Adrenal gland (tissue), 12 donors: ENCODE data around the gene KCNC1. TPM values are rescaled to one million over a fixed set of nuclear protein-coding genes. Genes with fewer than 3 reads are reported as not detected.

Source experiments
- DNase-seq, 7 donors: peaks; one replicate each; pipeline ENCODE4 v3.0.0-alpha.2; 2019 to 2020
- H3K27ac ChIP-seq, 5 donors: fragments of 200-600 bp; sonication (generic) in 4 of 5; 1 replicate in 3 of 5; 2 replicates in 2 of 5; pipeline versions ENCODE4 v1.5.1 to v1.8.0; 2016 to 2020; ENCODE audit warnings: mild to moderate bottlenecking in 1 of 5
- H3K27me3 ChIP-seq: fragments of 200-600 bp; 2 replicates; pipeline ENCODE4 v1.8.0; 2021
- H3K36me3 ChIP-seq, 2 donors: fragments of 200-600 bp; replicated peaks in 1 of 2; 1 replicate in 1 of 2; 2 replicates in 1 of 2; pipeline versions ENCODE4 v1.5.1 to v1.8.0; 2018 to 2022
- H3K4me1 ChIP-seq, 2 donors: fragments of 200-600 bp; replicated peaks in 1 of 2; 1 replicate in 1 of 2; 2 replicates in 1 of 2; pipeline versions ENCODE4 v1.5.1 to v1.8.0; 2018 to 2021
- H3K4me3 ChIP-seq, 4 donors: fragments of 200-600 bp; sonication (generic) in 3 of 4; one replicate each; pipeline ENCODE4 v1.5.1; 2016 to 2018
- H3K9me3 ChIP-seq, 3 donors: fragments of 200-600 bp; sonication (generic) in 1 of 3; replicated peaks in 1 of 3; 1 replicate in 2 of 3; 2 replicates in 1 of 3; pipeline versions ENCODE4 v1.5.1 to v1.8.0; 2016 to 2021
- POLR2A ChIP-seq, 2 donors: fragments of 450-650 bp; IDR thresholded peaks; one replicate each; pipeline ENCODE4 v1.6.1; 2017; ENCODE audit warnings: antibody characterized with exemption in 2 of 2, mild to moderate bottlenecking in 2 of 2, moderate library complexity in 1 of 2
- WGBS, 4 donors: extraction: QIAGEN DNeasy Blood & Tissue Kit in 2 of 4; methylation state at CpG; one replicate each; pipeline versions ENCODE4 v1.1.5 to v1.1.7; 2013 to 2017; 5-methylcytosine and 5-hydroxymethylcytosine counted together
- intact Hi-C, 2 donors: fragments of 100-400 bp; cut with DNase I; formaldehyde crosslinking; loops; one replicate each; pipeline versions ENCODE4 v1.14.1 to v1.15.0; 2022 to 2023
- polyA plus RNA-seq, 3 donors: library from polyadenylated mRNA; stranded (reverse); fragments of 200-250 nt in 2 of 3; fragments of 350-450 nt in 1 of 3; fragmentation: Illumina TruSeq in 1 of 3; extraction: RNeasy Lipid Tissue Mini Kit (QIAGEN cat#74804) in 1 of 3; gene quantifications; one replicate each; pipeline ENCODE4 v1.2.3, GENCODE V29; 2013 to 2014
- total RNA-seq, 9 donors: library from RNA; depleted of rRNA in 4 of 9; stranded (reverse); fragments of >200 nt in 4 of 9; fragments of 120-200 nt in 1 of 9; fragmentation: NEBNext Ultra II Directional in 1 of 9; extraction: Animal tissue kit (Norgen Biotek cat#: 25700) in 1 of 9; gene quantifications; one replicate each; pipeline versions ENCODE4 v1.1.0 to v1.2.4, GENCODE V29; 2013 to 2023
- TF ChIP-seq, protein P1 (sequence below), 6 experiments: fragments of 450-650 bp in 4 of 6; fragments of 200-600 bp in 2 of 6; sonication (generic) in 1 of 6; IDR thresholded peaks; 1 replicate in 5 of 6; 2 replicates in 1 of 6; pipeline versions ENCODE4 v1.5.1 to v1.8.0; 2016 to 2021; ENCODE audit warnings: antibody characterized with exemption in 6 of 6, mild to moderate bottlenecking in 2 of 6, moderate library complexity in 1 of 6
- donor health status: healthy with polysubstance abuse.
- donor health status: Bipolar disorder and iron deficiency.
- donor health status: DM: yes; HTN: yes; CAD: no.
- donor health status: DM: no; HTN: no; CAD: no.
- donor health status: DM: no; HTN: no; CAD: no.
- donor health status: DM: yes; HTN: yes; CAD: no.

Gene KCNC1
- total and polyA plus RNA-seq, 12 donors: 0.06 to 1.3 (median 0.55) TPM; not detected in 3

DNA sequence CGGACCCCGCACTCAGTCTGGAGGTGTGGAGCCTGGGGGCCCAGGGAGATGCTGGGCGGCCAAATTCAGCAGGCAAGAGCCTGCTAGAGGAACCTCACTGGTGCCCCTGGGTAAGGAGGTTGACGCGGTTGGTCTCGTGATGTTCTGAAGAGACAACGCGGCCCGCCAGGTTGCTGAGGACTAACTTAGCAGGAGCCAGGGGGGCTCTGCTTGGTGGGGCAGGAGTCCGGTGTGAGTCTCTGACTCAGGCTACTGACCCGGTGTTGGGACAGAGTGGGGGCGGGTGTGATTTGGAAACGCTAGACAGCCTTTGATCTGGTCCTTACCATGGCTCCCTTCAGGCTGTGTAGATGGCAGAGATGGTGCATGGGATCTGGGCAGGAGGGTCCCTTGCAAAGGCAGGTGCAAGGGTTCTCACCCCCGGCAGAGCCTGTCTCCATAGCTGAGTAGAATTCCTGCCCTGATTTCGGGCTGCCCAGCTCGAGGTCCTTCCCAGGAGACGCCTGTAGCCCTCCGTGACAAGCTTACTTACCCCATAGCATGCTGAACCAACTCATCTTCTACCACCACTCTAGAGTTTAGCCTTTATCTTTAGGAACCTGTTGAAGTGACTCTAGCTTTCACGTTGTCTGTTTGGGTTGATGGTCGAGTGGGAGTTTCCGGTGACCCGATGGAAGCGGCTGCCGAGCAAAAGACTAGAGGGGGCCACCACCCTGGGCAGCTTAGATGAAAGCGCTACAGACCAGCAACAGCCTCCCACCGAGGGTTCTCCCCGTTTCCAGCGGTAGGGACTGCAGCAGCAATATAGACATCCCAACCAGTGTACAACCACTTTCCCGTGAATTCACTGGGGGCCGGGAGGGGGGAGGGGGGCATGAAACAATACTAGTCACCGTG lies 38.4 kb downstream of the KCNC1 start:
- Histone ChIP-seq H3K27ac (no peak overlapping the region), H3K9me3 (no peaks in the 10 kb centered on the region), H3K4me1 (no peaks in the 10 kb centered on the region), H3K4me3 (no peak overlapping the region), H3K36me3 (no peaks in the 10 kb centered on the region), H3K27me3 (no peaks in the 10 kb centered on the region)
- 88 to 95% (median 94%) methylated on average over 19 to 31 of the region's 31 CpGs for WGBS, 4 donors
- TF ChIP-seq POLR2A (IDR thresholded peaks at IDR 0.05): no peak
- TF ChIP-seq, protein P1, sequence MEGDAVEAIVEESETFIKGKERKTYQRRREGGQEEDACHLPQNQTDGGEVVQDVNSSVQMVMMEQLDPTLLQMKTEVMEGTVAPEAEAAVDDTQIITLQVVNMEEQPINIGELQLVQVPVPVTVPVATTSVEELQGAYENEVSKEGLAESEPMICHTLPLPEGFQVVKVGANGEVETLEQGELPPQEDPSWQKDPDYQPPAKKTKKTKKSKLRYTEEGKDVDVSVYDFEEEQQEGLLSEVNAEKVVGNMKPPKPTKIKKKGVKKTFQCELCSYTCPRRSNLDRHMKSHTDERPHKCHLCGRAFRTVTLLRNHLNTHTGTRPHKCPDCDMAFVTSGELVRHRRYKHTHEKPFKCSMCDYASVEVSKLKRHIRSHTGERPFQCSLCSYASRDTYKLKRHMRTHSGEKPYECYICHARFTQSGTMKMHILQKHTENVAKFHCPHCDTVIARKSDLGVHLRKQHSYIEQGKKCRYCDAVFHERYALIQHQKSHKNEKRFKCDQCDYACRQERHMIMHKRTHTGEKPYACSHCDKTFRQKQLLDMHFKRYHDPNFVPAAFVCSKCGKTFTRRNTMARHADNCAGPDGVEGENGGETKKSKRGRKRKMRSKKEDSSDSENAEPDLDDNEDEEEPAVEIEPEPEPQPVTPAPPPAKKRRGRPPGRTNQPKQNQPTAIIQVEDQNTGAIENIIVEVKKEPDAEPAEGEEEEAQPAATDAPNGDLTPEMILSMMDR (IDR thresholded peaks at IDR 0.05): no peak
- no peak for DNase-seq
- intact Hi-C loops: no loop called here

DNA sequence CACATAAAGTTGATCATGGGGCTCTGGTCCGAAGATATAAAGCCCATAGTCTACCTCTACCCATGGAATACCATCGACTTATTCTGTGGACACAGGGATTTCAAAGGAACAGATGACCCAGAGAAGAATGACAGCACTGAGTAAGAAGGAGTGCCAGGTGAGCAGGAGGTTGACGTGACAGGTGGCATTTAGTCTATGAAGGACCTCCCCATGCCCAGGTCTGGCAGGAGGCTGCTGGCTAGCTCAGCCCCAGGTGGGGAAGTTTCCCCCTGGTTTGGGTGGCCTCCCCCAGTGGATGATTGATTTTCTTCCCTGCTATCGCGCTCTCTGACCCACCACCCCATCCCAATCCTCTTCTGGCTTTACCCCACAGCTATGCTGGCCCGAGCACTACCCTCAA lies 39.1 kb downstream of the KCNC1 start:
- TF ChIP-seq POLR2A (IDR thresholded peaks at IDR 0.05): no peak
- TF ChIP-seq, protein P1 (IDR thresholded peaks at IDR 0.05): no peak
- 93 to 98% (median 97%) methylated on average over 6 of the region's 6 CpGs for WGBS, 4 donors
- Histone ChIP-seq H3K4me1 (no peaks in the 10 kb centered on the region), H3K27me3 (no peaks in the 10 kb centered on the region), H3K36me3 (no peaks in the 10 kb centered on the region), H3K9me3 (no peaks in the 10 kb centered on the region), H3K4me3 (no peak overlapping the region), H3K27ac (no peak overlapping the region)
- DNase-seq: no peak
- intact Hi-C loops: no loop called here

DNA sequence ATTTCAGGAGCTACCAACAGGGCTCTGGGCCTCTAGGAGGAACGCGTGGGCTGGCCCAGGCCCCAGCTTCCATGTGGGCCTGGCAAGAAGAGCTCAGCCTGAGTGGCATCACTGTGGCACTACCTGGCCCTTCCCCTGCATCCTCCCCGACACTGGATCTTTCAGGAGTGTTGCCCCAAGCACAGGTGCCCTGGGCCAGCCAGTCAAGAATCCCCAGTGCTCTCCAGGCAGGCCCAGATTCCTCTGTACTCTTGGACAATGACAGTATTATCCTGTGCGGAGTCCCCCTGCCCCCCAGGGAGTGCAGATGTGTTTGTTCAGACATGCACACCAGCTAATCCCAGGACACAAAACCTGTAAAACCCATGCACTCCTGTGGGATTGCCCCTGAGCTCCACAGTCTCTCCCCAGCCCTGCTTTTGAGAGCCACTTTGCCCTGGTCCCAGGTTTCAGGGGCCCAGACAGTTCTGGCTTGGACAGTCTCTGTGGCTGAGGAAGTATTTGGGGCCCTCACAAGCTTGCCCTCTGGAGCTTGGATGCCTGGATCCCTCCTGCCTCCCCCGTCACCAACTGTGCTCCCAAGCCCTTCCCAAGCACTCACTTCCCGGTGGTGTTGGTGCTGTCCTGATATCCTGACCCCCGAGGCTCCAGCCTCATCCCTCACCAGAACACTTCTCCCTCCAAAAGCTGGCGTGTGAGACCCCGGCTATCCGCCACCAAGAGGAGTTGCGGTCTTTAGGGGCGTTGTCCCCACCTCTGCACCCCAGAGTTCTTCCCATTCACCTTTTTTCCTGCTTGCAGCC lies 39.9 kb downstream of the KCNC1 start:
- H3K27ac ChIP-seq: no peak overlapping the region
- no peaks in the 10 kb centered on the region for H3K36me3 ChIP-seq
- intact Hi-C loops: no loop called here
- no peaks in the 10 kb centered on the region for H3K4me1 ChIP-seq
- no peak for TF ChIP-seq POLR2A (IDR thresholded peaks at IDR 0.05)
- TF ChIP-seq, protein P1 (IDR thresholded peaks at IDR 0.05): no peak
- WGBS, 4 donors: 84 to 93% (median 90%) methylated on average over 7 to 12 of the region's 12 CpGs
- no peak overlapping the region for H3K4me3 ChIP-seq
- no peaks in the 10 kb centered on the region for H3K27me3 ChIP-seq
- no peaks in the 10 kb centered on the region for H3K9me3 ChIP-seq
- DNase-seq: no peak

DNA sequence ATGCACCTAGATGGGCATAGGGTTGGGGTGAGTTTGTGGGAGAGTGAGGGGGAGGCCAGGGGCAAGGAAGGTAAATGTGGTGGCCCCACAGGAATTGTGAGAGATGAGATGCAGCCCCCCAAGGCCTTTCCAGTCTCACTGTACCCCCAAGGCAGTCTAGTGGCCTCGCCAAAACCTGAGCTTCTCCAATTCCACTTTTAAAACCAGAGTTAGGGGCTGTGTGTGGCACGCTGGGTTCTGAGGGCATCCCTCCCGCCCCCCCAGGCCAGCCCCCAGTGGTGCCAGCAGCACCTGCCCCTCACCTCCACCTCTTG lies 40.4 kb downstream of the KCNC1 start:
- no peak for DNase-seq
- 83 to 97% (median 88%) methylated on average over 1 to 3 of the region's 3 CpGs; no CpG with 5 or more reads in 1 of the 4 donors for WGBS, 4 donors

More for the DNA sequence above, 40.4 kb downstream of the KCNC1 start:
- intact Hi-C loops: no loop called here
- H3K4me1 ChIP-seq: no peaks in the 10 kb centered on the region
- H3K4me3 ChIP-seq: no peak overlapping the region
- TF ChIP-seq, protein P1 (IDR thresholded peaks at IDR 0.05): no peak
- TF ChIP-seq POLR2A (IDR thresholded peaks at IDR 0.05): no peak
- H3K36me3 ChIP-seq: no peaks in the 10 kb centered on the region
- H3K27ac ChIP-seq: no peak overlapping the region
- no peaks in the 10 kb centered on the region for H3K27me3 ChIP-seq
- no peaks in the 10 kb centered on the region for H3K9me3 ChIP-seq
